Dermis blood vessel endothelial cell (primary cell): Measurements from ENCODE around the gene GGCX. TPM values are rescaled to one million over a fixed set of nuclear protein-coding genes. Genes with fewer than 3 reads are reported as not detected.

Experiments
- DNase-seq: peaks from one replicate; pipeline ENCODE4 v3.0.0; 2010
- total RNA-seq: library from RNA; depleted of rRNA; stranded (reverse); fragments of >200 nt; gene quantifications from 2 replicates; pipeline ENCODE4 v1.2.3, GENCODE V29; 2014

The GGCX gene
- total RNA-seq, 1 donor from 2014 or later = 58.7 TPM

GRCh38 chr2:85511008-85511811, 50.1 kb downstream of the GGCX start:
- peak; percentile 74 for DNase-seq

GRCh38 chr2:85506768-85507181, 54.5 kb downstream of the GGCX start:
- DNase-seq = no peak

- DNase-seq = peak; percentile 13
These were observed 55.6 kb downstream of the GGCX start for GRCh38 chr2:85505551-85506238.

- DNase-seq = peak; percentile 98
These were observed 56.5 kb downstream of the GGCX start for GRCh38 chr2:85504778-85505261.

GRCh38 chr2:85503851-85504777, 57.2 kb downstream of the GGCX start:
- DNase-seq = peak; percentile 38

GRCh38 chr2:85503168-85503850, 58.0 kb downstream of the GGCX start:
- no peak for DNase-seq

- peak; percentile 4 for DNase-seq
These were observed 58.6 kb downstream of the GGCX start for GRCh38 chr2:85502720-85503119.

- no peak for DNase-seq
These were observed 60.0 kb downstream of the GGCX start for GRCh38 chr2:85501248-85501647.

- no peak for DNase-seq
These were observed 63.2 kb downstream of the GGCX start for GRCh38 chr2:85497944-85498630.

- DNase-seq = no peak
These were observed 64.9 kb downstream of the GGCX start for GRCh38 chr2:85496436-85496835.

Other genes with a start within 250 kb of the GGCX start
- gene TGOLN2, start 233.5 kb downstream of the GGCX start, total RNA-seq = 101 and 151 TPM in 2 replicates
- gene RETSAT, start 207.0 kb downstream of the GGCX start, total RNA-seq = 64.2 and 76.2 TPM in 2 replicates
- 10.0 and 12.3 TPM in 2 replicates for gene ELMOD3, start 206.7 kb downstream of the GGCX start, total RNA-seq
- gene CAPG, start 151.1 kb downstream of the GGCX start, total RNA-seq = 46.1 and 56.3 TPM in 2 replicates
- not detected in 2 replicates for gene SH2D6, start 142.8 kb downstream of the GGCX start, total RNA-seq
- 64.3 and 89.6 TPM in 2 replicates for gene MAT2A, start 22.3 kb downstream of the GGCX start, total RNA-seq
- gene VAMP8, start 16.1 kb upstream of the GGCX start, total RNA-seq = 6.8 and 7.5 TPM in 2 replicates
- gene VAMP5, start 22.9 kb upstream of the GGCX start, total RNA-seq = 45.3 and 132 TPM in 2 replicates
- 151 and 208 TPM in 2 replicates for gene RNF181, start 34.3 kb upstream of the GGCX start, total RNA-seq
- 9.4 and 12.9 TPM in 2 replicates for gene TMEM150A, start 41.2 kb upstream of the GGCX start, total RNA-seq
- gene C2orf68, start 50.6 kb upstream of the GGCX start, total RNA-seq = 16.9 and 24.7 TPM in 2 replicates
- 44.6 and 51.5 TPM in 2 replicates for gene USP39, start 54.7 kb upstream of the GGCX start, total RNA-seq
- not detected in 2 replicates for gene SFTPB, start 106.7 kb upstream of the GGCX start, total RNA-seq
- gene GNLY, start 132.9 kb upstream of the GGCX start, total RNA-seq = not detected in 2 replicates
- gene ATOH8, start 192.5 kb upstream of the GGCX start, total RNA-seq = 42.3 and 58.4 TPM in 2 replicates